Iris pigment epithelial cell (primary cell): ENCODE data around the gene TLCD5.

Experiments
- DNase-seq: peaks from one replicate; pipeline ENCODE4 v3.0.0-alpha.2; 2011; ENCODE audit warnings: low read depth

TLCD5 gene

DNA sequence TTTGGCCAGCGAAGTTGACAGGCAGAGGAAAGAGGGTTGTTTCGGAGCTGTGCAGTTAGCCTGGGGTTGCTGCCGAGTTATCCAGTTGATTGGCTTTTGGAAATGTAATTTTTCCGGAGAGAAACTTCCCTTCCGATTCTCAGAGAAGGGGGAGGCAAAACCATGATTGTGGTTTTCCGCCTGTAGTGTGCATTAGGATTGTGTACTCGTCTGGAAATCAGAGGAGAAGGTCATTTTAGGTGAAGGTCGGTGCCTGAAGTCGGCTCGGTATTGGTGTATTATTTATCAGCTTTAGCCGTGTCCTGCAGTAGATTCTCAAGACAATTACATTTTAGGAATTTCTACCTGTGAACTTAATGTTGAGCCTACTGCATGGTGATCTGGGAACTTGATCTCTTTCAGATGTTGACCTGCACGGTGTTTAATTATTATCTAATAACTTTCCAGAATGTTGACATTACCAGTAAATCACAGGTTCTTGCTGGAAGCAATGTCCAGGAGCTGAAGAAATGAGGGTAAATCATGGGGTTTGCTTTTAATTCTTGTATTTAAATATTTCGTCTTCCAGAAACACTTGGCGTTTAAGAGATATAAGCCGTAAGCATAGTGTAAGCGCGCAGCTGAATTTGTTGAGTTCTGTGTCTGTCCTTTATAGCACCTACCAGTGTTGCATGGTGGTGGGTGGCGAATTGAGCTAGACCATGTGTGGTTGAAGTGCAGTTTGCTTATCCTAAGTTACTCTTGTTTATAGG is 12.4 kb downstream of the TLCD5 start:
- DNase-seq, result peak; percentile 30

DNA sequence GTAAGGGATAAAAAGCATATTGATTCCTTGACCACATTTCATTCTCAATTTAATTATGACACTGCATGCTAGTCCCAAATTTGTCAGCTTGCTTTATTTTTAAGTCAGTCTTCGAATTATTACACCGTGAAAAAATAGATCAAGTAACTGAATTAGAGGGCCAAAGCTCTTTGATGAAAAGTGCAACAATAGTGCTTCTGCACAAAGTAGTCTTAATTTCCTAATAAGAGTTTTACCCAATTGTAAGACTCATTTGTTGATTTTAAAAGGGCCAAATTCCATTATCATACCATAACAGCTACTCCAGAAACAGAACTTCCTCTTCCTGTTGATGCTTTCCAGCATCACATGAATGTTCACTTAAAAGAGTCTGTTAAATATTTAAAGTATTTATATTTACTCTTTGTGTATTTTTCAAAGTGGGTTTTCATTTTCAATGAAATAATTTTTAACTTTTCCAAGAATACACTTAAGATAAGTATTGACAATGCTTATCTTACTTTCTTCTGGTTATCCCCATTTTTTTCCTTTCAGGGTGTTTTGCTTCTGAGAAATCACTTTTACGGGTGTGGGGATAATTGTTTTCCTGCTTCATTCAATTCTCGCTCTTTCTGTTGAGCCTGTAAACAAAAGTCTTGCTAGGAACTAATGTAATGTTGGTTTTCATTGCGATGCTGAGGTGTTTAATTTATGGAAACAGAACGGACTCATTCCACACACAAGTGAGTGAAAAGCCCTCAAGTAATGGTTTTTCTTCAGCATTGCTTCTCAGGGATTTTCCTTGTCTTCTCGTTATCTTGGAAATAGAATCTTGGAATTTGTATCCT is 13.2 kb downstream of the TLCD5 start:
- DNase-seq, result peak; percentile 62

DNA sequence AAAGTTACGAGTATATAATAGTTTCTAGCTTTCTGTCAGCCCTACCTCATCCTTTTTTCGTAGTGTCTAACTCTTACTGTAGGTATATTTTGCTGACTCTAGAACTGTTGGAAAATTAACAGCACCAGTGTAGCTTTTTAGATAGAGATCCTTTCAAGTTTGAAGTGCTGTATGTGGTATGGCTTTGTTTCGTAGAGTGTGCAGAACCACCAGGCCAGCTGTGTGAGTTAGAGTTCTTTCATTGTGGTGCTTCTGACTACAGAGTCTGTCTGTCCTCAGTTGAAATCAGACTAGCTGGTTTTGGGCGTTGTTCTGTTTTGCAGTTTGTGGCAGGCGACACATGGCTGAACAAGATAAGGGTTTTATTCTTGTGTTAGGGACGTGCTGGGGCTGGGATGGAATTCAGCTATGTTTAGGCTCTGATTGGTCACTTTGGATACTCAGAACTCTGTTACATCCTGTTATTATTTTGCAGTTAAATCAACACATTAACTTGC is 14.3 kb downstream of the TLCD5 start:
- DNase-seq, result peak; percentile 53

DNA sequence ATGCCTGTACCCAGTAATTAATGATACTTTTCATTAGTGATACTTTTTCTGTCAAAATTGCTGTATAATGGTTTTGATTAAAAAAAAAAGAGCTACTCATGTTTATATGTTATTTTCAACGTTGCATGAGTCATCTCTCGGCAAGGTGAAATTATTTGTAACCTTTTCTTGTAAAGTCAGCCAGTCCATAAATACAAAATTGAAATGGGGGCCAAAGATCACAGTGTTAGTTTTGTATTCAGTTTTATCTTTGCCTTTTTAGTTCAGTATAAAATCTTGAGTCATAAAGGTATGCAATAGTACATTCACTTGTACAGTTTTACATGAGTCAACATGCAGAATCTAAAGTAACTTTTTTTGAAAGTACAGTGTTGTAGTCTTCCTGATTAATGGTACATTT is 15.4 kb downstream of the TLCD5 start:
- peak; percentile 47 for DNase-seq

DNA sequence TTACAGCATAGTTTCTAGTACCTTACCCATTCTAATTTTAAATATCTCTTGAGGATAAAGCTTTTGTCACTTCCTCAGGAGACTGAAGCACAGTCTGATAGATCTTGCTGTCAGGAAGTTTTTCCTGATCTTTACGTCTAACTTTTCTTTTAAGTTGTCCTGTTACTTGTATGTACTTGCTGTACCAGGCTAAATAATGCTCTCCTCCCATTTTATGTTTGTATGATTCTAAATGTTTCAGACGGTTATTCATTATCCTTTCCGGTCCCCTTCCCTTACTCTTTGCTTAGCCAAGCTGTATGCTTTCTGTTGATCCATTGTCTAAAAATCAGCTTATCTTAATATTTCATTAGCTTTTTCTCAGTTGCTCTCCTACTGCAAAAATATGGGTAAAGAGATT is 17.1 kb downstream of the TLCD5 start:
- DNase-seq, result no peak

DNA sequence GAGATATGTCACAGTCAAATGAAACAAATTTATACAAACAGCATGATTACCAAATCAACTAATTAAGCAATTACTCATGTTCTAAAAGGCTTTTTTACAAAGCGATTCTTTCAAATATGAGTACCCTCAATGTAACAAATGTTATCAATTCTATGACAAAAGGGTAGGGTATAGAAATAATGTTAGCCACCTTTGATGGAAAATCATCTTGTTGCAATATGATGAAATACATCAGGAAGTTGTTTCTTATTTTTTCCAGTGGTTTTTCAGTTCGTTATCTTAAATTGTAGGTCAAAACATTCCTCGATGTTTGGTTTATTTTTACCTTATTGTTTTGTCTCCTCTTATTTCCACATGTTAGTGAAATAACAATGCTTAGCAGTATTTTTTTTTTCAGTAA is 17.6 kb downstream of the TLCD5 start:
- no peak for DNase-seq

DNA sequence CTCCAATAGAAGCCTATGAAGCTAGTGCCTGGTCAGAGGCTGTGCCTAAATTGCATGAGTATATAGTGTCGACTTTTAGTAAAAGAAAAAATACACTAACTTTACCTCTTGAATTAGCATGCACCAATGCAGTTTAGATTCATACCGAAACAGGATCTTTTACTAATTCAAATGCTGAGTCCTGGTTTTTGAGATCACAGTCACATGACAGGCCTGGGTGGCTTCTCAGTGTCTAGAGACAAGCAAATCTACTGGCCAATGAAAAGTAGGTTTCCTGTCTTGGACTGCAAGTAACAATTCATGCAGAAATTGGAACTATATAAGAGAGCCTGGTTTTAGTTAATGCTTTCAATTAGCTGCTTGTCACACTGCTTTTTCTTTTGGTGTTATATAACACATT is 18.3 kb downstream of the TLCD5 start:
- DNase-seq, result no peak

DNA sequence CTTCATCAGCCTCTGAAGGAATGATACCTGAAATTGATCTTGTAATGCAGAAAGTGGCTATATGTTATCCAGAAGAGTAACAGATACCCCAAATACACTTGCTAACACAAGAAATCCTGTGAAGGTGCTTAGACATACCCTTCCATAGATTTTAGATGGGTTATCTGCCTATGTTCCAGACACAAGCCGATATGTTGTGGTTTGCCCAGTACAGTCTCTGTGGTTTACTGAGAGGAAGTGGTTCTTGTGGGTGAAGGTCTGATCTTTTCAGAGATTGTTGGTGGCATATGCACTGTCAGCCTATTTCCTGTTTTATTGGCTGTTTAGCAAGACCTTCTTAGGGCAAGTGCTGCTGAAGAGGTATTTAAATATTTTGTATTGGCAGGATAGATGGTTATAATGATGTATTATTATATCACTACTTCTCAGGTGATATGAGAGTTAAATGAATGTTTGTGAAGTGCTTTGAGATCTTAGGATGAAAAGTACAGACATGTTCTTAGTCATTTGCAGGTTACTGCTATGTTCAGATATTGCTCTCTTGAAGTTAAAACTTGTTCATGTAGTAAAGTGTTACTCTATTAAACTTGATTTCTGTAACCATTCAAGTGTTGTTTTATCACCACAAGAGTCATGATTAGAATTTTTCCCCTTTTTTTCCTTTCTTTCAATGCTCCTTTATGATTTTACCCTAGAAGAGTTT is 19.4 kb downstream of the TLCD5 start:
- peak; percentile 69 for DNase-seq

DNA sequence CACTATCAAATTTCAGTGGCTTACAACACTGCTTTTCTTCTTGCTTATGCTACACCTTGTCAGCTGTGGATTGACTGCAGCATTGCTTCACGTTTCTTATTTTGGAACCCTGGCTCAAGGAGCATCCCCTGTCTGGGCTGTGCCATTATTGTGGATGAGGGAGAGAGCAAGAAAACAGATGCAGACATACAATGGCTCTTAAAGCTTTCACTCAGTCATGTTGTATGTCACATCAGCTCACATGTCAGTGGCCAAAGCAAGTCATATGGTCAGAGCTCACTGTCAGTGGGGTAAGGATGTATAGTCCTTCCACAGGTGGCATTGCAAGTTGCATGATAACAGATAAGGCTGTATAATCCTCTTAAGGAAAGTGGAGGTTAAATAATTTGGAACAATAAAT is 21.1 kb downstream of the TLCD5 start:
- no peak for DNase-seq

DNA sequence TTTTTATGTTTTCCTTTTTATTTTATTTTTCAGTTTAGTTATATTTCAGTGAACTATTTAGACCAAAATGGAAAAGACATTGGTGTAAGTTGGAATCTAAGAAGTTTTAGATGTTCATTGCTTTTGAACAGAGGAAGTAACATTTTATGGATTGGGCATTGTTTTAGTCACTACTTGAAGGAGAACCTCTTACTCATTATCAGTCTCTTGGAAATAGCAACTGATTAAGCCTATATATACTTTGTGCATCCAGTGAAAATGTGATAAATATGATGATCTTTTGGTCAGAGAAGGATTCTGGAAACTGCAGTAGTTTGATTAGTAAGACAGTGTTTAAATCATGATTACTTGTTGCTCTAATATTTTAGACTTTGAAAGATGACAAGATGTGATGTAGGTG is 25.5 kb downstream of the TLCD5 start:
- no peak for DNase-seq

DNA sequence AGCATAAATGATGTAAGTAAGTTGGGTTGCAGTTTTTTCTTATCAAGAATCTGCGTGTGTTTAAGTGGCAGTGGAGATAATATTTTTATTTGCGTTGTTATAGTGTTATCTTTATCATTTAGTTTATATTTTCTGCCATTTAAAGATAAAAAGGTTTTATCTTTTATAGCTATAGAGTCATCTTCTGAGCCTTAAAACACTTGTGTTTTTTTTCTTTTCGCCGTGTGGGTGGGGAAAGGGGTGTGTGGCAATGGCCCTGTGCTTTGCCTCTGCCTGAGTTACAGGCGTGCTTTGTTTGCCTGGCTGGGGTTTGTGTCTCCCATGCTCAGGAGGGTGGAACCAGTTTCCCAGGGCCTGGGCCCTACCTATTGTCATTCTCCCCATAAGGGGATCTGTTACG is 27.3 kb downstream of the TLCD5 start:
- no peak for DNase-seq

DNA sequence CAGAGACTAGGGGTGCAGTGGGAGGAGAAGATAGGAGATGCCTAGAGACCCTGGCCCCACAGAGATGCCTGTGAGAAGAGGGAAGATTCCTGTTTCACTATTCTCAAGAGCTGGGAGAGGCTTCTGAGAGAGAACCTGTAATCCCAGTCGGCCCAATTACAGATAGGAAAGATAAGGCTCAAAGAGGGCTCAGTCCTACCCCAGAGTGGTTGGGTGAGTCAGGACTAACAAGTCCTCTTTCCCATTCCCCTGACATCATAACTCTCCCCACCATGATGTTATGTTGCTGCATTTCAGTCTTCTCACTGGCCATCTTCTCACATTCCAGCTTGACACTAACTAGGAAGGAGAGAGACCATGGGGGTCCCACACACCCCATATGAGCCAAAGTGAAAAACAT is 29.0 kb downstream of the TLCD5 start:
- DNase-seq, result peak; percentile 49

DNA sequence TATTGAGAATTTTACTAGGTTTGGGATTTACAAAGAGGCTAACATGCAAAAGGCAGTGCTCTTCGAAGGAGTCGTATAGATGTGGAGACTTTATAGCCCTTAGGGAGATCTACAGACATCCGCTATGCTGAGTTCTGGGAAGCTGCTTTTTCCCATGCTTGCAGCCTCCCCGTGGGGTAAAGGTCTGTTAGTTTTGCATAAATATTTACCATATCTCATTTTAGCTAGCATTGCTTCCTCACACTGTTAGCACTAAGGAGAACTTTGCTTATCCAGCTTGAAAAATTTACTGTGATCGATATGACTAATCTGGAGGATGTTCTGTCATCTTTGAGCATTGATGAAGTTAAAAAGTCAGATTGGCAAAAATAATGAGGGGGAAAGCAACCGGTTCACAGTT is 29.7 kb downstream of the TLCD5 start:
- DNase-seq, result no peak

DNA sequence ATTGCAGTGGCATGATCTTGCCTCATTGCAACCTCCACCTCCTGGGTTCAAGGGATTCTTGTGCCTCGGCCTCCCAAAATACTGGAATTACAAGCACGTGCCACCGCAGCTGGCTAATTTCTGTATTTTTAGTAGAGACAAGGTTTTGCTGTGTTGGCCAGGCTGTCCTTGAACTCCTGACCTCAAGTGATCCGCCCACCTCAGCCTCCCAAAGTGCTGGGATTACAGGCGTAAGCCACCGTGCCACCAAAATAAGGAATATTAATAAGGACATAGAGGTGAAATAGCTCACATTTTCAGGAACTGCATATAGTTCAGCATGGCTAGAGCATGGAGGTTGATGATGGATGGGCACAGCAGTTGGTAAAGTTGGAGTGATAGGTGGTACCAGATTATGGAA is 32.5 kb downstream of the TLCD5 start:
- no peak for DNase-seq

DNA sequence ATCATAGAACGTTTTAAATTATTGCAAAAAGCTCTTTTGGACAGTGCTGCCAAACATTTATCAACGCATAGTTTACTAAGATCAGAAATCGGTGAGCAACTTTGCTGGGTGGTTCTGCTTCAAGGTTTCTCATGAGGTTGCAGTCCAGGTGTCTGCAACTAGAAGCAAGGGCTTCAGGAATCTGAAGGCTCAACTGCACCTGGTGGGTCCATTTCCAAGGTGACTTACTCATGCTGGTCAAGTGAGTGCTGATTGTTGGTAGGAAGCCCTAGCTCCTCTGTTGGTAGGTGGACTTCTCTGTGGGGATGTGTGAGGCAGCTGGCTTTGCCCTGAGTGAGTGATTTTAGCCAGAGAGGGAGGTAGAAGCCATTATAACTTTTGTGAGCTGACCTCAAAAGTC is 33.6 kb downstream of the TLCD5 start:
- no peak for DNase-seq

DNA sequence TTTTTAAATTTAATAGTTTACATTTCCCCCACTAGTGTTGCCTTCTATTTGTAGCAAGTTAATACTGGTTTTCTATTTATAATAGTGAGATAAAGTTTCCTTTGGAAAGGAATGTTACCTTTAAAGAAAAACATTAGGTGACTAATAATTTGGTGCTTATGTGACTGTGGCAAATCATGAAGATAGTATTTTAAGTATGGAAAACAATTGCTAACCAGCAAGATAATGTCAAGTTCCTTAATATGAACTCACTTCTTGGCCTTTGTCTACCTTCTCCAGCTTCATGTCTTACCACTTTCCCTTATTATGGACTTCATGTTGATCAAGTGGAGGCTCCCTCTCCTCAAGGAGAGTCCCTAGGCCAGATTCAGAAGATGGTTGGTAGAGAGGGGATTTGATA is 38.3 kb downstream of the TLCD5 start:
- DNase-seq, result no peak

DNA sequence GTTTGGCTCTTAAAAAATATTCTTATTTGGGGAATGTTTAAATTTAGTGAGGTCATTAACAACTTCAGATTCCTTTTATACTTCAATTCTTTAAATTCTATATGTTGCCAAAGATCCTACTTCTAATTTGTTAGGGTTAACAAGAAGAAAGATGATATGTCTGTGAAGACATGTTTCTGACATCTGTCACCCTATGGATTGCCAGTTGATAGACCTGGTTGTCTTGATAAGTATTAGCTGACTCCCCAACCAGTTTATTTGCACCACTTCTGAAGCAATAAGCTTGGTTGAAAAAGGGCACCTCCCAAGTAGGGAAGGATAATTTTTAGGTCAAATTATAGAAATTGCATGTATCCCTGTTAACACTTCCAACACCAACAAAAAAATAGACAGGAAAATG is 40.4 kb downstream of the TLCD5 start:
- DNase-seq, result no peak

DNA sequence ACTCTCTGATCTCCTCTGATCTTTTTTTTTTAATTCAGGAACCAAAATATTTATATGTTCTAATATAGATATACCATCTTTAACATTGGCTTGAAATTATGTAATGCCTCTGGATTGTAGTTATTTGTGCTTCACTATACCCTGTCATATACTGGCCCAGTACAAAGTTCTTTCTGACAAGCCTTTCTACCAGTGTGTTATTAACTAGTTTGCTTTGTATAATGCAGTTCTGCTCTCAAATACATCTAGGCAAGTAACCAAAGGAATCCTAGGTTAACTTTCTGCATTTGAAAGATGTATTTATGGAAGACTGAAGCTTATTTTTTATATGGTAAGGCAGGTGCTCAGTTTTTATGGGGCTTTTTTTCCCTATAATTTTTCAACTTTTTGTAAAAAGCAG is 47.2 kb downstream of the TLCD5 start:
- DNase-seq, result no peak

DNA sequence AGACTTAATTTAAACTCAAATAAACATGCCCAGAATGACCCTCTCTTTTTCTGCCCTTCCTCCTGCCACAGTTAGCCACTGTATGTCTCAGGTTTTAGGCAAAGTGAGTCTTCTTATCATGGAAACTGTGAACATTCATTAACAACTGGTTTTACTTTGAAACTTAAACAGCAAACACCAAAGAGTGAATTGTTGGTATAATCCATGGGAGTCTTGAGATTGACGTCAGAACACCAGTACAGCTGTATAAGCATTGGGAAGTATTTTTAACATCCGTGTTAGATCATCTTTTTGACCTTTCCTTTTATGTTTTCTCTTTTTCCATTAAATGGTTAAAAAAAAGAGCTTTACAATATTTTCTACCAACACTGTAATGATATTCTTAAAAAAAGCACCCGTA is 50.0 kb downstream of the TLCD5 start:
- DNase-seq, result peak; percentile 52

DNA sequence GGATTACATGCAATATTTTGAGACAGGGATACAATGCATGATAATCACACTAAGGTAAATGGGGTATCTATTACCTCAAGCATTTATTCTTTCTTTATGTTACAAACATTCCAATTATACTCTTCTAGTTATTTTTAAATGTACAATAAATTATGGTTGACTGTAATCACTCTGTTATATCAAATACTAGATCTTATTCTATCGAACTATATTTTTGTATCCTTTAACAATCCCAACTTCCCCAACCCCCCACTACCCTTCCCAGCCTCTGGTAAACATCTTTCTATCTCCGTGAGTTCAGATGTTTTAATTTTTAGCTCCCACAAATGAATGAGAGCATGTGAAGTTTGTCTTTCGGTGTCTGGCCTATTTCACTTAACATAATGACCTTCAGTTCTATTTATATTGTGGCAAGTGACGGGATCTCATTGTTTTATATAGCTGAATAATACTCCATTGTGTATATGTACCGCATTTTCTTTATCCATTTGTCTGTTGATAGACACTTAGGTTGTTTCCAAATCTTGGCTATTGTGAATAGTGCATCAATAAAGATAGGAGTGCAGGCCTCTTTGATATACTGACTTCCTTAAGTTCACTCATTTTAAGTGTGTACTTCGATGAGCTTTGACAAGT is 51.6 kb downstream of the TLCD5 start:
- no peak for DNase-seq

DNA sequence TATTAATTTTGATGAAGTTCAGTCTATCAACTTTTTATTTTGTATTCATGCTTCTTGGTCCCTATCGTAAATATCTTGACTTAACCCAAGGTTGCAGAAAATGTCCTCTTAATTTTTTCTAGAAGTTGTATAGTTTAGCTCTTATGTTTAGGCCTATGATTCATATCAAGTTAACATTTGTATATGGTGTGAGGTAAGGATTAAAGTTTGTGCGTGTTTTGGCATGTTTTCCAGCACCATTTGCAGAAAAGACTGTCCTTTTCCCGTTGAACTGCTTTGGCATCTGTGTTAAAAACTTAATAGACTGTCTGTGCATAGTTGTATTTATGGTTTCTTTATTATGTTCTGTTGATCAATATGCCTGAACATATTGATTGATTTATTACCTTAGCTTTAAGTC is 53.4 kb downstream of the TLCD5 start:
- no peak for DNase-seq

DNA sequence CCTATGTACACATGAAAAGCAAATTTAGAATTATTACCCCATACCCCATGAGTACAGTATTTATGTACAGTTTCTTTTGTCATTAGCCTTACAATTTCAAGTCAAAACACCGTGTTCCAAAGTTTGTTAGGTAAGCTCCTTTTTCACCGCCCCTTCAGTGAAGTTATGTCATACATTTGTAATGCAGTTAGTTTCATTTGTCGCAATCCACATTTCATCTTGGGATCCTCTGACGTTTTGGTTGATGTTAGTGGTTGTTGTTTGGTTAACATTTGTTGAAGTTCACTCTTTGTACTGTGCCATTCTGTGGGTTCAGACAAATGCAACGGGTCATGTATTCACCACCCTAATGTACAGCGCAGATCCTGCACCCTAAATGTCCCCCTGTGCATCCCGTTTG is 56.3 kb downstream of the TLCD5 start:
- DNase-seq, result peak; percentile 51
